ENCODE results near the gene DHRS7. TPM values are rescaled to one million over a fixed set of nuclear protein-coding genes. Genes with fewer than 3 reads are reported as not detected.

Gene DHRS7
- total RNA-seq, 2 donors from 2014 or later = 37.7 to 42.8 TPM

DNA sequence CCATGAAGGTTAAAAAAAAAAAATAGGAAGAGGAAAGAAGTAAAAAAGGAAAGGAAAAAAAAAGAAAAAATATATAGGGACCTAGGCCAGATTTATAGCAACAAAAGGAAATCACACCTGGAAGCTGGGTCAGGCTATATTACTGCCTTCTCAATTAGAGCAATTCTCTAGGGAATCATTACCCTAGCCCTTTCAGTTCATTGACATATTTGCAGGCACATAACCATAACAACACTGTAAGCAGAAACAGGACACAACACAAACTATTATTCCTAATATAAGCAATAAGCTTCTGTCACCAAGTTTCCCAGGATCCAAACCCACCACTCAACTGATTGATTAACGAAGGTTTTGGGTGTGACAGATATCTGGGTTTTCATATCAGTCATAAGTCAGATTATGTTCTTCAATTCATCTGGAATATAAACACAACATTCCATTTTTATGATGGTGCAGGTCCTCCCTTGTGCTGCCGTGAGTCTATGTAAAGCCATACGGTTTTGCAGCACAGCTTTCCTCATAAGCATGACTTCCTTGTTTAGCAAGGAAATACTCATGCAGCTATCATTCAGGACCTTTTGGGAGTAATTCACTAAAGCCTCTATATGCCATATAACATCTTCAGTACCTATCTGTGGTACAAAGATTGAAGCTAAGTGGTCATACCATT is 69.3 kb downstream of the DHRS7 start:
- Histone ChIP-seq H3K4me3 (ENCODE audit: low read length) (no peak overlapping the region), H3K36me3 (ENCODE audit: control insufficient read depth, insufficient read depth, low read length) (peaks cover 30% of the 10 kb centered on the region), H3K9me3 (ENCODE audit: control insufficient read depth, low read length) (peaks cover 15% of the 10 kb centered on the region), H3K27me3 (ENCODE audit: control insufficient read depth, insufficient read depth, low read length, poor library complexity, severe bottlenecking) (no peaks in the 10 kb centered on the region), H3K4me1 (ENCODE audit: control insufficient read depth, insufficient read depth, low read length) (no peaks in the 10 kb centered on the region), H3K9ac (ENCODE audit: extremely low read depth, low read length, poor library complexity, severe bottlenecking) (no peak overlapping the region), H3K27ac (ENCODE audit: low read depth, low read length) (no peak overlapping the region)
- Mint-ChIP-seq H3K27me3 (ENCODE audit: insufficient read depth) (no peaks in the 10 kb centered on the region), H3K36me3 (ENCODE audit: low read depth) (peaks cover 22% of the 10 kb centered on the region), H3K27ac (no peak overlapping the region), H3K4me3 (no peak overlapping the region), H3K4me1 (peaks cover 30% of the 10 kb centered on the region), H3K9me3 (peaks cover 8% of the 10 kb centered on the region)
- 91 to 93% methylated on average over 2 to 3 of the region's 3 CpGs for WGBS, 2 experiments (ENCODE audit: insufficient coverage in 1 of 2, insufficient read length in 1 of 2)
- DNase-seq = no peak
- TF ChIP-seq, protein P1, sequence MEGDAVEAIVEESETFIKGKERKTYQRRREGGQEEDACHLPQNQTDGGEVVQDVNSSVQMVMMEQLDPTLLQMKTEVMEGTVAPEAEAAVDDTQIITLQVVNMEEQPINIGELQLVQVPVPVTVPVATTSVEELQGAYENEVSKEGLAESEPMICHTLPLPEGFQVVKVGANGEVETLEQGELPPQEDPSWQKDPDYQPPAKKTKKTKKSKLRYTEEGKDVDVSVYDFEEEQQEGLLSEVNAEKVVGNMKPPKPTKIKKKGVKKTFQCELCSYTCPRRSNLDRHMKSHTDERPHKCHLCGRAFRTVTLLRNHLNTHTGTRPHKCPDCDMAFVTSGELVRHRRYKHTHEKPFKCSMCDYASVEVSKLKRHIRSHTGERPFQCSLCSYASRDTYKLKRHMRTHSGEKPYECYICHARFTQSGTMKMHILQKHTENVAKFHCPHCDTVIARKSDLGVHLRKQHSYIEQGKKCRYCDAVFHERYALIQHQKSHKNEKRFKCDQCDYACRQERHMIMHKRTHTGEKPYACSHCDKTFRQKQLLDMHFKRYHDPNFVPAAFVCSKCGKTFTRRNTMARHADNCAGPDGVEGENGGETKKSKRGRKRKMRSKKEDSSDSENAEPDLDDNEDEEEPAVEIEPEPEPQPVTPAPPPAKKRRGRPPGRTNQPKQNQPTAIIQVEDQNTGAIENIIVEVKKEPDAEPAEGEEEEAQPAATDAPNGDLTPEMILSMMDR (conservative IDR thresholded peaks at IDR 0.05) = no peak

- Histone ChIP-seq H3K36me3 (ENCODE audit: control insufficient read depth, insufficient read depth, low read length) (peaks cover 30% of the 10 kb centered on the region), H3K27me3 (ENCODE audit: control insufficient read depth, insufficient read depth, low read length, poor library complexity, severe bottlenecking) (no peaks in the 10 kb centered on the region), H3K4me1 (ENCODE audit: control insufficient read depth, insufficient read depth, low read length) (no peaks in the 10 kb centered on the region), H3K4me3 (ENCODE audit: low read length) (peak overlapping the region; percentile 97), H3K9me3 (ENCODE audit: control insufficient read depth, low read length) (peaks cover 15% of the 10 kb centered on the region), H3K27ac (ENCODE audit: low read depth, low read length) (no peak overlapping the region), H3K9ac (ENCODE audit: extremely low read depth, low read length, poor library complexity, severe bottlenecking) (peak overlapping the region; percentile 91)
- Mint-ChIP-seq H3K27ac (peak overlapping the region; percentile 80), H3K4me3 (no peak overlapping the region), H3K9me3 (peaks cover 8% of the 10 kb centered on the region), H3K4me1 (peaks cover 25% of the 10 kb centered on the region), H3K36me3 (ENCODE audit: low read depth) (peaks cover 22% of the 10 kb centered on the region), H3K27me3 (ENCODE audit: insufficient read depth) (no peaks in the 10 kb centered on the region)
- no peak for DNase-seq
- TF ChIP-seq, protein P1 (conservative IDR thresholded peaks at IDR 0.05) = no peak
These were observed 70.0 kb downstream of the DHRS7 start for GRCh38 chr14:60095231-60095630.

DNA sequence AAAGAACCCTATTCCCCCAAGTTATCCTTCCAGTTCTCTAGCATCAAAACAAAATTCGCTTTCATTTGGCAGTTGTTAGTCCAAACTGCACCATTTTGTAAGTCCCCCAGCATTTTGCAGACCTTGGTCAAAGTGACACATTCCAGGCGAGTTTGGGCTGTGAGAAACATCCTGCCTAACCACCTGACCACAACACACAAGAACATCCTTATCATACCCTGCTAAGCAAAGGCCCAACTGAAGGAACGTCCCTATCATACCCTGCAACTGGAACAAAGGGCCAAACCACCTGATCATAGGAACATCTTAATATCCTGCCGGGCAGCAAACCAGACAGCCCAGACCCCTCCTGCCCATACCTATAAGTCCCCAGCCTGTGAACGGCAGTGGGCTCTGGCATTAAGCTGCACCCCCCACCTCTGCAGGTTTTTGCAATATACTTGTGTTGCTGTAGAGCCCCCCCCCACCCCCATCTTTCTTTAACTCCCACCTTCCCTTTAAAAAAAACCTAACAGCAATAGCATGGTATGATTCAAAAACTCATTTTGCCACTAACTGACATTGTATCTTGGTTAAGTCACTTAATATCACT is 70.8 kb downstream of the DHRS7 start:
- 22 to 27% methylated on average over 1 to 5 of the region's 5 CpGs for WGBS, 2 experiments (ENCODE audit: insufficient coverage in 1 of 2, insufficient read length in 1 of 2)
- H3K4me3 ChIP-seq (ENCODE audit: low read length) = peak overlapping the region; percentile 97
- peak overlapping the region; percentile 91 for H3K9ac ChIP-seq (ENCODE audit: extremely low read depth, low read length, poor library complexity, severe bottlenecking)
- peaks cover 25% of the 10 kb centered on the region for H3K36me3 ChIP-seq (ENCODE audit: control insufficient read depth, insufficient read depth, low read length)
- peaks cover 15% of the 10 kb centered on the region for H3K9me3 ChIP-seq (ENCODE audit: control insufficient read depth, low read length)
- no peaks in the 10 kb centered on the region for H3K27me3 ChIP-seq (ENCODE audit: control insufficient read depth, insufficient read depth, low read length, poor library complexity, severe bottlenecking)
- Mint-ChIP-seq H3K4me3 (peak overlapping the region; percentile 84), H3K27me3 (ENCODE audit: insufficient read depth) (no peaks in the 10 kb centered on the region), H3K27ac (peak overlapping the region; percentile 98), H3K9me3 (peaks cover 7% of the 10 kb centered on the region), H3K36me3 (ENCODE audit: low read depth) (peaks cover 16% of the 10 kb centered on the region), H3K4me1 (peaks cover 25% of the 10 kb centered on the region)
- TF ChIP-seq, protein P1 (conservative IDR thresholded peaks at IDR 0.05) = no peak
- no peaks in the 10 kb centered on the region for H3K4me1 ChIP-seq (ENCODE audit: control insufficient read depth, insufficient read depth, low read length)
- H3K27ac ChIP-seq (ENCODE audit: low read depth, low read length) = peak overlapping the region; percentile 26
- peak; percentile 90 for DNase-seq

Other genes starting within 250 kb of the DHRS7 start
- gene LRRC9, start 245.3 kb downstream of the DHRS7 start, total RNA-seq = 1 to 10 TPM; 3.0 to 3.5 TPM
- gene PCNX4, start 73.5 kb downstream of the DHRS7 start, total RNA-seq = 10 to 100 TPM; 61.1 to 74.3 TPM
- 10 to 100 TPM; 38.9 to 42.9 TPM for gene PPM1A, start 83.8 kb upstream of the DHRS7 start, total RNA-seq

All from endodermal cell (in vitro differentiated cells).